ENCODE results near the gene BOC.

Gene BOC

GRCh38 chr3:113286524-113286923, 75.2 kb downstream of the BOC start:
- Histone ChIP-seq H3K27ac (ENCODE audit: low read depth, low read length, severe bottlenecking) (no peak overlapping the region), H3K4me1 (ENCODE audit: control insufficient read depth, insufficient read depth, low read length, poor library complexity, severe bottlenecking) (peaks cover 12% of the 10 kb centered on the region), H3K9me3 (ENCODE audit: control insufficient read depth, low read length) (no peaks in the 10 kb centered on the region), H3K36me3 (ENCODE audit: control insufficient read depth, insufficient read depth, low read length) (peaks cover 15% of the 10 kb centered on the region), H3K4me3 (ENCODE audit: extremely low read depth, insufficient read depth, low read length, poor library complexity, severe bottlenecking) (no peak overlapping the region)
- WGBS, 2 experiments (ENCODE audit: insufficient coverage in 2 of 2), result 83 to 94% methylated on average over 1 to 3 of the region's 6 CpGs

GRCh38 chr3:113287111-113287802, 75.9 kb downstream of the BOC start:
- peaks cover 12% of the 10 kb centered on the region for H3K4me1 ChIP-seq (ENCODE audit: control insufficient read depth, insufficient read depth, low read length, poor library complexity, severe bottlenecking)
- peak overlapping the region; percentile 5 for H3K27ac ChIP-seq (ENCODE audit: low read depth, low read length, severe bottlenecking)
- no peaks in the 10 kb centered on the region for H3K9me3 ChIP-seq (ENCODE audit: control insufficient read depth, low read length)
- WGBS, 2 experiments (ENCODE audit: insufficient coverage in 2 of 2), result 77 to 84% methylated on average over 5 to 10 of the region's 10 CpGs
- H3K36me3 ChIP-seq (ENCODE audit: control insufficient read depth, insufficient read depth, low read length), result peaks cover 15% of the 10 kb centered on the region
- no peak overlapping the region for H3K4me3 ChIP-seq (ENCODE audit: extremely low read depth, insufficient read depth, low read length, poor library complexity, severe bottlenecking)

- H3K27ac ChIP-seq (ENCODE audit: low read depth, low read length, severe bottlenecking), result no peak overlapping the region
- peaks cover 15% of the 10 kb centered on the region for H3K36me3 ChIP-seq (ENCODE audit: control insufficient read depth, insufficient read depth, low read length)
- no peak overlapping the region for H3K4me3 ChIP-seq (ENCODE audit: extremely low read depth, insufficient read depth, low read length, poor library complexity, severe bottlenecking)
- peaks cover 12% of the 10 kb centered on the region for H3K4me1 ChIP-seq (ENCODE audit: control insufficient read depth, insufficient read depth, low read length, poor library complexity, severe bottlenecking)
- 50 to 67% methylated on average over 2 to 4 of the region's 5 CpGs for WGBS, 2 experiments (ENCODE audit: insufficient coverage in 2 of 2)
- H3K9me3 ChIP-seq (ENCODE audit: control insufficient read depth, low read length), result no peaks in the 10 kb centered on the region
Measured at GRCh38 chr3:113287803-113288648, 76.7 kb downstream of the BOC start.

DNA sequence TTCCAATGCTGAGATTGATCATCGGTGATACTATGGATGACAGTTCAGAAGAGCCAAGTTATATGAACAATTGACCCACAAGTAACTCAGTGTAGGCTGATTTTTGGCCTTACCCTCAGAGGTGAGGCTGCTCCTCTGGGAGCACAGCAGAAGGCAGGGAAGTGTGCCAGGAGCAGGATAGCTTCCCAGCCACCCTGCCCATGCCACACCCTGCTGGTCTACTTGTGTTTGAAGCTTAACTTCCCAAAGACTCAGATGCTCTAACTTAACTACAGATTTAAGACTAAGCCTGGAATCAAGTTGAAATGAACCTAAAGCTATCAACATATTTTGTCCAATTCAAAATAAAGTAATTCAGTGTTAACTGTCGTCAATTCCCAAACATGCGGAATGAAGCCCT, 77.5 kb downstream of the BOC start:
- Histone ChIP-seq H3K4me1 (ENCODE audit: control insufficient read depth, insufficient read depth, low read length, poor library complexity, severe bottlenecking) (peaks cover 12% of the 10 kb centered on the region), H3K36me3 (ENCODE audit: control insufficient read depth, insufficient read depth, low read length) (peaks cover 15% of the 10 kb centered on the region), H3K4me3 (ENCODE audit: extremely low read depth, insufficient read depth, low read length, poor library complexity, severe bottlenecking) (no peak overlapping the region), H3K27ac (ENCODE audit: low read depth, low read length, severe bottlenecking) (no peak overlapping the region), H3K9me3 (ENCODE audit: control insufficient read depth, low read length) (no peaks in the 10 kb centered on the region)
- 100% methylated on average over 1 of the region's 3 CpGs; no CpG with 5 or more reads in 1 of the 2 experiments for WGBS, 2 experiments (ENCODE audit: insufficient coverage in 2 of 2)

DNA sequence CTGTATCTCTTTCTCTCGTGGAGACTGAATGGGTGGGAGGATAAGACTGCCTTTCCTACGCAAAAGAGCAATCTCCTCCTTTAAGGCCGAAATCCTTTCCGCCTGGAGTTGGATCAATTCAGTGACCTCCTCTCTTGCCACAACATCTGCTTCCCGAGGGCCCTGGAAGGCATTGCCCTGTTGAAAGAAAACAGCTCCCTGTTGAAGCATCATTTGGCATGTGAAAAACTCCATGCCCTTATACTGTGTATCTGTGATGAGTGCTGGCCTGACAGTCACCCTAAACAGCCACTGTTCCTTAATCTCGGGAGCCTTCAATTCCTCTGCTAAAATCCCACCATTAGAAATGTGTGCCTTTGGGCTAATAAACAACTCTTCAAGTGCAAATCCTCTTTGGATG, 80.2 kb downstream of the BOC start:
- Histone ChIP-seq H3K36me3 (ENCODE audit: control insufficient read depth, insufficient read depth, low read length) (no peaks in the 10 kb centered on the region), H3K4me3 (ENCODE audit: extremely low read depth, insufficient read depth, low read length, poor library complexity, severe bottlenecking) (no peak overlapping the region), H3K4me1 (ENCODE audit: control insufficient read depth, insufficient read depth, low read length, poor library complexity, severe bottlenecking) (peaks cover 10% of the 10 kb centered on the region), H3K27ac (ENCODE audit: low read depth, low read length, severe bottlenecking) (peak overlapping the region; percentile 69), H3K9me3 (ENCODE audit: control insufficient read depth, low read length) (no peaks in the 10 kb centered on the region)
- WGBS, 2 experiments (ENCODE audit: insufficient coverage in 2 of 2), result 87 to 92% methylated on average over 4 to 5 of the region's 6 CpGs

- WGBS, 2 experiments (ENCODE audit: insufficient coverage in 2 of 2), result 100% methylated on average over 1 of the region's 2 CpGs; no CpG with 5 or more reads in 1 of the 2 experiments
- H3K4me1 ChIP-seq (ENCODE audit: control insufficient read depth, insufficient read depth, low read length, poor library complexity, severe bottlenecking), result peaks cover 10% of the 10 kb centered on the region
- no peaks in the 10 kb centered on the region for H3K36me3 ChIP-seq (ENCODE audit: control insufficient read depth, insufficient read depth, low read length)
- H3K27ac ChIP-seq (ENCODE audit: low read depth, low read length, severe bottlenecking), result no peak overlapping the region
- H3K9me3 ChIP-seq (ENCODE audit: control insufficient read depth, low read length), result no peaks in the 10 kb centered on the region
- H3K4me3 ChIP-seq (ENCODE audit: extremely low read depth, insufficient read depth, low read length, poor library complexity, severe bottlenecking), result no peak overlapping the region
Measured at GRCh38 chr3:113292933-113293332, 81.6 kb downstream of the BOC start.

DNA sequence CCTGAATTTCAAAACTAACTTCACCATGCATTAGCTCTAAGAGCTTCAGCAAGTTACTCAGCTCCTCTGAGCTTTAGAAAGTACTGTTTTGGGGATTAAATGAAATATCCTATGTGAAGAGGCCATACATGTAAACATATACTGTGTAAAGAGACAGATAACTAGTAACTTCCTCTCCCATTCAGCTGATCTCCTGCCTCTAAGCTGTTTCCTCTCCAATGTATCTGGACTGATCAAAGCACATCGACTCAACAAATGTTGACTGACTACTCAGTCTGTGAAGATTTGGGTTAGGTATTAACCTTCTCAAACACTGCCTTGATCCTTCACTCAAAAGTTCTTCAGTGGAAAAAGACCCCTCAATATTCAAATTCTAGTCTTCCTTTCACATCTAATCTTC, 82.0 kb downstream of the BOC start:
- no peak overlapping the region for H3K4me3 ChIP-seq (ENCODE audit: extremely low read depth, insufficient read depth, low read length, poor library complexity, severe bottlenecking)
- H3K36me3 ChIP-seq (ENCODE audit: control insufficient read depth, insufficient read depth, low read length), result no peaks in the 10 kb centered on the region
- peaks cover 10% of the 10 kb centered on the region for H3K4me1 ChIP-seq (ENCODE audit: control insufficient read depth, insufficient read depth, low read length, poor library complexity, severe bottlenecking)
- no peaks in the 10 kb centered on the region for H3K9me3 ChIP-seq (ENCODE audit: control insufficient read depth, low read length)
- WGBS, 2 experiments (ENCODE audit: insufficient coverage in 2 of 2), result 100% methylated on average over 1 of the region's 1 CpG; no CpG with 5 or more reads in 1 of the 2 experiments
- no peak overlapping the region for H3K27ac ChIP-seq (ENCODE audit: low read depth, low read length, severe bottlenecking)

DNA sequence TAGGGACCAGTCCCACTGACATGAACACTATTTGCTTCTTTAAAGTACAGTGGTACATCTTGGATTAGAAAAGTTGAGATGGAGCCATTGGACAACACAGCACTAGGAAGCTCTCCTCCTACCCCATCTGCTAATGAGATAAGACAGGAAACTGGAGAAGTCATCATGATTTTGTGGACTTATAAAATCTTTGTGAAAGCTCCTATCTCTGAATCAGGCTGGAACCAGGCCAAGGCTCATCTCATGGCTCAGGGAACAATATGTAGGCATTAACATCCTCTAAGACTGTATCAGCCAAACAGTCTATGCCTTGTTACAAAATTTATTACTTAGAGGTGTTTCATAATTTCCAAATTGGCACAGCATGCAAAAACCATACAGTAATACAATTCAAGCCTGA, 84.1 kb downstream of the BOC start:
- Histone ChIP-seq H3K36me3 (ENCODE audit: control insufficient read depth, insufficient read depth, low read length) (no peaks in the 10 kb centered on the region), H3K9me3 (ENCODE audit: control insufficient read depth, low read length) (no peaks in the 10 kb centered on the region)

GRCh38 chr3:113297287-113297686, 85.9 kb downstream of the BOC start:
- Histone ChIP-seq H3K4me1 (ENCODE audit: control insufficient read depth, insufficient read depth, low read length, poor library complexity, severe bottlenecking) (peaks cover 10% of the 10 kb centered on the region), H3K9me3 (ENCODE audit: control insufficient read depth, low read length) (no peaks in the 10 kb centered on the region), H3K36me3 (ENCODE audit: control insufficient read depth, insufficient read depth, low read length) (no peaks in the 10 kb centered on the region), H3K27ac (ENCODE audit: low read depth, low read length, severe bottlenecking) (peak overlapping the region; percentile 23), H3K4me3 (ENCODE audit: extremely low read depth, insufficient read depth, low read length, poor library complexity, severe bottlenecking) (no peak overlapping the region)
- 58 to 72% methylated on average over 2 of the region's 2 CpGs for WGBS, 2 experiments (ENCODE audit: insufficient coverage in 2 of 2)

More for the DNA sequence above, 84.1 kb downstream of the BOC start:
- no peak overlapping the region for H3K27ac ChIP-seq (ENCODE audit: low read depth, low read length, severe bottlenecking)
- H3K4me1 ChIP-seq (ENCODE audit: control insufficient read depth, insufficient read depth, low read length, poor library complexity, severe bottlenecking), result peaks cover 10% of the 10 kb centered on the region
- no peak overlapping the region for H3K4me3 ChIP-seq (ENCODE audit: extremely low read depth, insufficient read depth, low read length, poor library complexity, severe bottlenecking)

DNA sequence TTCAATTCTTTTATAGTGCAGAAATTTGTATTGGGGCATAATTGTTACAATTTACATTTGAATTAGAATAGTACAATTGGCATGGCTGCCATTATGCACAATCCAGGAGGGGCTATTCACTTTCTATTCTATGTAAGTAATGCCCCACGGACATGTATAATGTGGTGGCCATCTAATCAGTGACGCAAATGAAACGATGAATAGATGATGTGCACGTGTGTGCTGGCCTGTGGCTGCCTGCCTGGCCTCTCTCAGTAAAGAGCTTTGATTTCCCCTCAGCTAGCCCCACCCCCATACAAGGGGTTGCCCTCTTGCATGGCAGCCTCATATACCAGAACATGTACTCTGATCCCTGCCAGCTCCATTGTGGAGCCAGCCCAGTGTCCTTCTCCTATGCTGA, 86.5 kb downstream of the BOC start:
- peaks cover 10% of the 10 kb centered on the region for H3K4me1 ChIP-seq (ENCODE audit: control insufficient read depth, insufficient read depth, low read length, poor library complexity, severe bottlenecking)
- WGBS, 2 experiments (ENCODE audit: insufficient coverage in 2 of 2), result 81% methylated on average over 3 of the region's 4 CpGs; no CpG with 5 or more reads in 1 of the 2 experiments
- H3K9me3 ChIP-seq (ENCODE audit: control insufficient read depth, low read length), result no peaks in the 10 kb centered on the region
- H3K36me3 ChIP-seq (ENCODE audit: control insufficient read depth, insufficient read depth, low read length), result no peaks in the 10 kb centered on the region
- no peak overlapping the region for H3K27ac ChIP-seq (ENCODE audit: low read depth, low read length, severe bottlenecking)
- H3K4me3 ChIP-seq (ENCODE audit: extremely low read depth, insufficient read depth, low read length, poor library complexity, severe bottlenecking), result no peak overlapping the region

DNA sequence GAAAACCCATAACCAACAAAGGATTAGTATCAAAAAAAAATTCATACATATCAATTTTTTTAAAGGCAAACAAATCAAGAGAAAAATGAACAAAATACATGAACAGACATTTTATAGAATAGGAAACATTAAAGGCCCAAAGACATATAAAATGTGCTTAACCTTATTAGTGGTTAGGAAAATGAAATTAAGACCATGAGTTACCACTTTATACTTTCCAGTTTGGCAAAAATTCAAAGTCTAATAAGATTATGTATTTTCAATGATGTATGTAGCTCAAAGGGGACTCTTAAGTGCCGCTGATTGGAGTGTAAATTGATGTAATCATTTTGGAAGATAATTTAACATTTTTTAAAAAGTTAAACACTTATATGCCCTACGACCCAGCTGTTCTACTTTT, 89.2 kb downstream of the BOC start:
- H3K36me3 ChIP-seq (ENCODE audit: control insufficient read depth, insufficient read depth, low read length), result no peaks in the 10 kb centered on the region
- H3K4me3 ChIP-seq (ENCODE audit: extremely low read depth, insufficient read depth, low read length, poor library complexity, severe bottlenecking), result no peak overlapping the region
- no peak overlapping the region for H3K27ac ChIP-seq (ENCODE audit: low read depth, low read length, severe bottlenecking)
- no CpG with 5 or more reads among the region's 2 CpGs for WGBS, 2 experiments (ENCODE audit: insufficient coverage in 2 of 2)
- peaks cover 10% of the 10 kb centered on the region for H3K4me1 ChIP-seq (ENCODE audit: control insufficient read depth, insufficient read depth, low read length, poor library complexity, severe bottlenecking)
- no peaks in the 10 kb centered on the region for H3K9me3 ChIP-seq (ENCODE audit: control insufficient read depth, low read length)

Measured in mesodermal cell (in vitro differentiated cells).